Stimulated activated CD8-positive, alpha-beta memory T cell treated with anti-CD3 and anti-CD28 coated beads, Interleukin-4, amount 100 ng/mL, for 24 hours (primary cell): ENCODE data around the gene HADHB.

Experiments
- DNase-seq: peaks from one replicate; pipeline ENCODE4 v3.0.0-alpha.2; 2020; ENCODE audit warnings: low read depth

The HADHB gene

GRCh38 chr2:26244309-26245230 lies at the start of gene HADHB, which contains the start of gene HADHA:
Gene HADHB, plus strand, starts transcription at chr2:26244939. Its CDS starts 9,316 bp downstream, at chr2:26254255.
Gene HADHA, minus strand, starts transcription at chr2:26244632. Its CDS starts 36 bp downstream, at chr2:26244596.
- DNase-seq: peak; percentile 77

DNA sequence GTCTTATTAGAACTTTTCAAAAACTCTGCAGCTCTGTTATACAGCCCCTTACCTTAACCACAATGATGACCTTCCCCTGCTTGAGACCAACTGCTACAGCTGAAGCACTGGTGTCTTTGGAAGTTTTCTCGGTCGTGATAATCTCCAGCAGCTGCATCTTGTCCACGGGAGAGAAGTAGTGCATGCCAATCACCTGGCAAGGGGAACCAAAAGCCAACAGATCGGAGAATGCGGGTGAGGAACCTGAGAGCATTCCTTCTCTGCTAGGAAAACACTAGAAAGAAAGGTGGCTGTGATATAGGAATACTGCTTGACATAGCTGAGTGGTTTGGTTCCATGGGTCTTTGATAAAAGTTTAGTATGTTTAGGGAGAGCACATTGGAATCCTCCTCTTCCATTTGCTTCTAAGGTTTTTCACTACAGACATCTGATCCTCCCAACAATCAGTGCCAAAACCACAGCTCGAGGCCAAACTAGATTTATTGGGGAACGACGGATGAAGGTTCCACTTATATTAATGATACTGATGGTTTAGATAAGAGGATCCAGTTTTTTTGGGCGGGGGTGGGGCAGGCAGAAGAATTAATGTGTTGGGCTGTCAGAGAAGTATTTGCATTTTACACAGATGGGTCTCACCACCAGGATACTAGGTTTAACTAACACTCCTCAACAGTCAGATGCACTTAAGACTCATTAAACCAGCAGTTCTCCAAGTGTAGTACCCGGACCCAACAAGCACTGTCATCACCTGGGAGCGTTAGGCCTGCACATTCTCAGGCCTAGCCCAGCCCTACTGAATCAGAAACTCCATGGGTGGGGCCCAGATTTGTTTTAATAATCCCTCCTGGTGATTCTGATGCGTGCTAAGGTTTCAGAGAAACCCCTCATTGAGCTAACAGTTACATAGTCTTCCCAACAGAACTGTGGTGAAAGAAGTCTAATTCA lies 49.4 kb upstream of the HADHB start:
- no peak for DNase-seq

- DNase-seq: no peak
Measured at GRCh38 chr2:26196683-26197418, 47.9 kb upstream of the HADHB start.

DNA sequence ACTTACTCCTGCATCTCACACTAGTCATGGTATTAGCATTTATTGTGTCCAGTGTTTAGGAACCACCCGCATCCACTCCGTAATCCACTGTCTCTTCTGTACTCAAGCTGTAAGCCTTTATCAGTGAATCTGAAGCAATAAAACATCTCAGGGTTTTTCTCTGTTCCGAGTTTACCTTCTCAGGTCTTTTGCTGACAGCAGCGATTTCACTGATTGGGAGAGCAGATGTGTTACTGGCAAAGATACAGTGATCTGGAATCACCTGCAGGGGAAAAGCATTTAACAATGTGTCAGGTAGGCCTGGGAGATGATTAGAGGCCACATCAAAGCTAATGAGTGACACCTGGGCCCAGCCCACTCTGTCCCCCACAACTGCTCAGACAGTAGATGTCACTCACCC lies 47.2 kb upstream of the HADHB start:
- DNase-seq: no peak

GRCh38 chr2:26202981-26203490 lies 41.7 kb upstream of the HADHB start:
- DNase-seq: no peak

DNA sequence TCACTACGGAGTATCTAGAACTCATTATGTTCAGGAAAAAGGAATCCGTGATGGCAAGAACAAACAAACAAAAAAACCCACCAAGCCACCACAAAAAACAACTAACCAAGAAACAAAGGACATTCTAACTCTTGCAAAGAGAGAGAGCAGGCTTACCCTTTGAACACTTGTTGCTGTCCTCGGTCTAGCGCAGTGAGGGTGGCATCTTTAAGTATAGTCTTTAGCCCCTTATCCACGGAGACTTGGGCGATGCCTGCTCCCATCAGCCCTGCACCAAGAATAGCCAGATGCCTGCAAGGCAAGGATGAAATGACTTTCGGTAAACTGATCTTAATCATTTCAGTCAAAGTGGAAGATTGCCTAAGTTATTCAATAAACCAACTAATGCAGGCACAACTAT lies 40.8 kb upstream of the HADHB start:
- no peak for DNase-seq

GRCh38 chr2:26212011-26212410 lies 32.7 kb upstream of the HADHB start:
- no peak for DNase-seq

GRCh38 chr2:26214759-26215158 lies 30.0 kb upstream of the HADHB start:
- DNase-seq: no peak

- no peak for DNase-seq
Measured at GRCh38 chr2:26215833-26216232, 28.9 kb upstream of the HADHB start.

- DNase-seq: no peak
Measured at GRCh38 chr2:26216587-26216986, 28.2 kb upstream of the HADHB start.

DNA sequence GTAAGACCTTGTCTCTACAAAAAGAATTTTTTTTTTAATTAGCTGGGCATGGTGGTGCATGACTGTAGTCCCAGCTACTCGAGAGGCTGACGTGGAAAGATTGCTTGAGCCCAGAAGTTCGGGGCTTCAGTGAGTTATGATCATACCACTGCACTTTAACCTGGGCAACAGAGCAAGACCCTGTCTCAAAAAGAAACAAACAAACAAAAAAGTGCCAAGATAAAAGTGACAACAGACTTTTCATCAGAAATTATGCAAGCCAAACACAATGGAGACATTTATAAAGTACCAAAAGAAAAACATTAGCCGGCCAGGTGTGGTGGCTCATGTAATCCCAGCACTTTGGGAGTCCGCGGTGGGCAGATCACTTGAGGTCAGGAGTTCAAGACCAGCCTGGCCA lies 27.0 kb upstream of the HADHB start:
- DNase-seq: no peak

- DNase-seq: no peak
Measured at GRCh38 chr2:26223018-26223417, 21.7 kb upstream of the HADHB start.

GRCh38 chr2:26224095-26224494 lies 20.6 kb upstream of the HADHB start:
- no peak for DNase-seq

GRCh38 chr2:26229595-26229994 lies 15.1 kb upstream of the HADHB start:
- no peak for DNase-seq

DNA sequence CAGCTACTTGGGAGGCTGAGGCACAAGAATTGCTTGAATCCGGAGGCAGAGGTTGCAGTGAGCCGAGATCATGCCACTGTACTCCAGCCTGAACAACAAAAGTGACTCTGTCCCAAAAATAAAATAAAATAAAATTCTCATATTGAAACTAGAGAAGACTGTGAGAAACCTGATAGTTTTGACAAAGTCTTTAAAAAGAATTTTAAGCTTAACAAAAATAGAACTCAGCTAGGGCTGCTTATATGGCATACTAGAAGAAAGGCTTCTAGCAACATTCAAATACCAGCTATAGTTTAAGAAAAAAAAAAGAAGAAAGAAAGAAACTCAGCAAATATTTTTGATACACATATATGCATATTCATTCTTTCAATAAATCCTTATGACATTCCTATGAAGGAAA lies 13.9 kb upstream of the HADHB start:
- DNase-seq: no peak

- DNase-seq: no peak
Measured at GRCh38 chr2:26235089-26235488, 9.7 kb upstream of the HADHB start.

DNA sequence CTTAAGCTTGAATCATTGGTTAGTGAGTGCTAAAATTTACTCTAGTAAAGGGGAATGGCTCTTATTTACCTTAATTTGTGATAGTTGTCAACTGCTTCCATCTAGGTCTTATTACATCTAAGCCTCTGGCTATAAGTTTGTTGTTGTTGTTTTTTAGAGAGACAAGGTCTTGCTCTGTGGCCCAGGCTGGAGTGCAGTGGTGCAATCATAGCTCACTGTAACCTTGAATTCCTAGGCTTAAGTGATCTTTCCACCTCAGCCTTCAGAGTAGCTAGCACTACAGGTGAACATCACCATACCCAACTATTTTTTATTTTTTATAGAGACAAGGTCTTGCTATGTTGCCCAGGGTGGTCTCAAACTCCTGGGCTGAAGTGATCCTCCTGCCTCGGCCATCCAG lies 6.9 kb upstream of the HADHB start:
- no peak for DNase-seq

- no peak for DNase-seq
Measured at GRCh38 chr2:26238311-26238958, 6.3 kb upstream of the HADHB start.

DNA sequence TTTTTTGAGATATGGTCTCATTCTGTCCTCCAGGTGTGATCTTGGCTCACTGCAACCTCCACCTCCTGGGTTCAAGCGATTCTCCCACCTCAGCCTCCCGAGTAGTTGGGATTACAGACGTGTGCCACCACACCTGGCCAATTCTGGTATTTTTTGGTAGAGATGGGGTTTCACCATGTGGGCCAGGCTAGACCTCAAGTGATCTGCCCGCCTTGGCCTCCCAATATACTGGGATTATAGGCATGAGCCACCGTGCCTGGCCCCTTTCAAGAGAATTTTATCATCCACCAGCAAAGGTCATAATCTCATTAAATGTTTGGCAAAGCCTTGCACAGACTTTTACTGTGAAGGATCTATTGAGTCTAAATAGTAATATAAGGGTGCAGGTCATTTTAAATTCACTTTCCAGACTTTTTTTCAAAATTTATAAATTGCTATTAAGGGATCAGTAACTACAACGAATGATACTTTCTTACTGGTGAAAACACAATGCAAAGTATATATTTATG lies 2.8 kb upstream of the HADHB start:
- no peak for DNase-seq

DNA sequence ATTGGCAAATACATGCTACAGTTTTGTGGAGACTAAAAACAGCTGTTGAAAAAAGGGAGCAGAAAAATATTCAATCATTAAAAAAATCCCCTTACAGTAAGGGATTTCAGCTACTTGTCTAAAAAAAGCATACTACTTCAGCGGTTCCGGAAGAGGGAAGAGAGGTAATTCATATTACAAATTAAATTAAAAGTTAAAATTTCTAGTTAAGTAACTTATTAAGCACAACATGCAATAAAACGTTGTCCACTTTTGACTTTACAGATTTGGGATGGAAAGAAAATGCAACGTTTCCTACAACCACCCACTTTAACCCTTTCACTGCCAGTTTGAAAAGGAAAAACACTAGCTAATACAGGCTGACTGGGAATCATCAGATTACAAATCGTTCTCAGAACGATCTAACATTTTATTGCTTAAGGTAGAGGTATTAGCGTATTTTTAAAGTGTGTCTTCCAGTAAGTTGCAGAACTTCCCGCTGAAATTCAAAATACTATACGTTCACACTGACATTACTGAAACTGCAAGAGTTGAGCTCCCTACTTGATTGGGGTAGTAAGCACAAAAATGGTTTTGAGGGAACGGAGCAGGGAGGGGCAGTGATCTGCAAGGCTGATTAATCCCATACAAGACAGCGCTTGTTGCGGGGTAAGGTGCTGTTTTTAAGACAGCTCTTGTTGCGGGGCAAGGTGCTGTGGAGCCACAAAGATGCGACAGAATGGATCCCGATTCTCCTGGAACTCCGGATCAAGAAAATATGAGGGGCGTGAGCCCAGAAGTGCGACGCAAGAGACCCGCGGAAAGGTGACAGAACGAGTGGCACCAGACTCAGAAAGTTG lies 1.1 kb upstream of the HADHB start:
- DNase-seq: no peak
